Right cardiac atrium (tissue), 5 donors: Measurements from ENCODE around the gene GPC6. TPM values are rescaled to one million over a fixed set of nuclear protein-coding genes. Genes with fewer than 3 reads are reported as not detected.
"Not testable (repeated sequence)": the region's sequence is repeated elsewhere in the genome, so short reads cannot be mapped to it uniquely, and the experiment has no call there.

Experiments used
- ATAC-seq, 2 donors: fragments of 200-7000 bp; cut with Tn5 transposase; one replicate each; pipeline versions ENCODE4 v1.8.0 to v1.9.1; 2020; ENCODE audit warnings: moderate library complexity in 2 of 2, mild to moderate bottlenecking in 1 of 2
- DNase-seq, 3 donors: peaks; one replicate each; pipeline ENCODE4 v3.0.0-alpha.2; 2020
- H3K27ac ChIP-seq: one replicate; pipeline ENCODE4 v1.5.1; 2013; ENCODE audit warnings: mild to moderate bottlenecking, low read length, control low read depth, moderate library complexity
- H3K27me3 ChIP-seq: one replicate; pipeline ENCODE4 v1.6.1; 2013; ENCODE audit not compliant: control insufficient read depth, insufficient read depth
- H3K4me1 ChIP-seq: one replicate; pipeline ENCODE4 v1.6.1; 2013; ENCODE audit warnings: low read length; ENCODE audit not compliant: control insufficient read depth, insufficient read depth
- H3K4me3 ChIP-seq: one replicate; pipeline ENCODE4 v1.5.1; 2013; ENCODE audit warnings: low read length, control low read depth
- H3K9me3 ChIP-seq: one replicate; pipeline ENCODE4 v1.6.1; 2013; ENCODE audit warnings: low read length; ENCODE audit not compliant: control insufficient read depth
- WGBS: extraction: QIAGEN DNeasy Blood & Tissue Kit; methylation state at CpG from one replicate; pipeline ENCODE4 v1.1.7; 2013; 5-methylcytosine and 5-hydroxymethylcytosine counted together
- intact Hi-C, 4 donors: fragments of 100-400 bp; cut with DNase I; formaldehyde crosslinking; loops; one replicate each; pipeline versions ENCODE4 v1.11.0 to v1.14.0; 2022 to 2023
- polyA plus RNA-seq: library from polyadenylated mRNA; stranded (reverse); fragments of 200-250 nt; gene quantifications from one replicate; pipeline ENCODE4 v1.2.3, GENCODE V29; 2013
- total RNA-seq, 4 donors: library from RNA; stranded (reverse); fragmentation: NEBNext Ultra II Directional; extraction: Animal tissue kit (Norgen Biotek cat#: 25700); gene quantifications; one replicate each; pipeline ENCODE4 v1.2.1, GENCODE V29; 2021
- donor health status: healthy with polysubstance abuse.
- donor health status: DM: no; HTN: yes; CAD: no.
- donor health status: DM: no; HTN: no; CAD: no.
- donor health status: DM: no; HTN: yes; CAD: no; lungs with severe emphysema.
- donor health status: DM: yes; HTN: yes; CAD: no.

The GPC6 gene
- total and polyA plus RNA-seq, 5 donors = 1.5 to 11.0 (median 5.3) TPM

GRCh38 chr13:94298346-94298745, 1071.7 kb downstream of the GPC6 start:
- intact Hi-C loops = no loop called here

GRCh38 chr13:94300401-94300800, 1073.8 kb downstream of the GPC6 start:
- Histone ChIP-seq H3K4me1 (no peaks in the 10 kb centered on the region), H3K27me3 (no peaks in the 10 kb centered on the region), H3K27ac (no peak overlapping the region), H3K9me3 (no peaks in the 10 kb centered on the region), H3K4me3 (no peak overlapping the region)
- ATAC-seq (no peak), DNase-seq (no peak)
- intact Hi-C loops = no loop called here
- 59% methylated on average over 4 of the region's 4 CpGs for WGBS

More at GRCh38 chr13:94298346-94298745, 1071.7 kb downstream of the GPC6 start:
- no peak overlapping the region for H3K4me3 ChIP-seq
- no peaks in the 10 kb centered on the region for H3K27me3 ChIP-seq
- H3K9me3 ChIP-seq = no peaks in the 10 kb centered on the region
- H3K27ac ChIP-seq = no peak overlapping the region
- no peaks in the 10 kb centered on the region for H3K4me1 ChIP-seq
- ATAC-seq = no peak
- DNase-seq = no peak
- WGBS = 67% methylated on average over 4 of the region's 4 CpGs

- no peaks in the 10 kb centered on the region for H3K4me1 ChIP-seq
- intact Hi-C loops = no loop called here
- ATAC-seq = no peak
- H3K4me3 ChIP-seq = no peak overlapping the region
- H3K9me3 ChIP-seq = no peaks in the 10 kb centered on the region
- DNase-seq = no peak
- H3K27ac ChIP-seq = no peak overlapping the region
- 88% methylated on average over 1 of the region's 1 CpG for WGBS
- no peaks in the 10 kb centered on the region for H3K27me3 ChIP-seq
Measured at GRCh38 chr13:94301487-94301886, 1074.9 kb downstream of the GPC6 start.

GRCh38 chr13:94302847-94303565, 1076.4 kb downstream of the GPC6 start:
- H3K9me3 ChIP-seq, H3K4me3 ChIP-seq, DNase-seq, ATAC-seq, H3K27ac ChIP-seq, H3K4me1 ChIP-seq, H3K27me3 ChIP-seq, intact Hi-C loops: not testable (repeated sequence)
- WGBS = 97% methylated on average over 20 of the region's 20 CpGs

- H3K4me3 ChIP-seq = no peak overlapping the region
- no peak for ATAC-seq
- no peak for DNase-seq
- intact Hi-C loops = no loop called here
- no peak overlapping the region for H3K27ac ChIP-seq
- H3K9me3 ChIP-seq = no peaks in the 10 kb centered on the region
- H3K4me1 ChIP-seq = no peaks in the 10 kb centered on the region
- no peaks in the 10 kb centered on the region for H3K27me3 ChIP-seq
- WGBS = 62% methylated on average over 7 of the region's 7 CpGs
Measured at GRCh38 chr13:94303644-94304174, 1077.1 kb downstream of the GPC6 start.

- no peak for ATAC-seq
- Histone ChIP-seq H3K4me1 (no peaks in the 10 kb centered on the region), H3K27ac (no peak overlapping the region), H3K9me3 (no peaks in the 10 kb centered on the region), H3K27me3 (no peaks in the 10 kb centered on the region), H3K4me3 (no peak overlapping the region)
- WGBS = 54% methylated on average over 2 of the region's 2 CpGs
- intact Hi-C loops = no loop called here
- no peak for DNase-seq
Measured at GRCh38 chr13:94305033-94305432, 1078.4 kb downstream of the GPC6 start.

- H3K27ac ChIP-seq = no peak overlapping the region
- DNase-seq (no peak), ATAC-seq (peak; percentile 53 to 87)
- intact Hi-C loops = no loop called here
- 52% methylated on average over 1 of the region's 1 CpG for WGBS
- H3K9me3 ChIP-seq = no peaks in the 10 kb centered on the region
- H3K4me3 ChIP-seq = no peak overlapping the region
- H3K27me3 ChIP-seq = no peaks in the 10 kb centered on the region
- H3K4me1 ChIP-seq = no peaks in the 10 kb centered on the region
Measured at GRCh38 chr13:94305463-94305862, 1078.9 kb downstream of the GPC6 start.

- intact Hi-C loops = no loop called here
- H3K9me3 ChIP-seq = no peaks in the 10 kb centered on the region
- no peaks in the 10 kb centered on the region for H3K4me1 ChIP-seq
- DNase-seq (no peak), ATAC-seq (no peak)
- no peaks in the 10 kb centered on the region for H3K27me3 ChIP-seq
- no peak overlapping the region for H3K4me3 ChIP-seq
- 75% methylated on average over 4 of the region's 4 CpGs for WGBS
- H3K27ac ChIP-seq = no peak overlapping the region
Measured at GRCh38 chr13:94305934-94306333, 1079.3 kb downstream of the GPC6 start.

GRCh38 chr13:94308832-94309231, 1082.2 kb downstream of the GPC6 start:
- DNase-seq = no peak
- Histone ChIP-seq H3K4me1 (no peaks in the 10 kb centered on the region), H3K27ac (no peak overlapping the region), H3K9me3 (no peaks in the 10 kb centered on the region), H3K4me3 (no peak overlapping the region), H3K27me3 (no peaks in the 10 kb centered on the region)
- 83% methylated on average over 4 of the region's 4 CpGs for WGBS
- intact Hi-C loops = no loop called here
- no peak for ATAC-seq

GRCh38 chr13:94309576-94309975, 1083.0 kb downstream of the GPC6 start:
- Histone ChIP-seq H3K27ac (no peak overlapping the region), H3K27me3 (no peaks in the 10 kb centered on the region)
- no peak for ATAC-seq

GRCh38 chr13:94309997-94310855, 1083.6 kb downstream of the GPC6 start:
- DNase-seq (no peak), ATAC-seq (peak; percentile 65 to 72)
- Histone ChIP-seq H3K4me1 (no peaks in the 10 kb centered on the region), H3K4me3 (no peak overlapping the region), H3K27ac (no peak overlapping the region), H3K9me3 (no peaks in the 10 kb centered on the region), H3K27me3 (no peaks in the 10 kb centered on the region)
- intact Hi-C loops = no loop called here
- WGBS = 50% methylated on average over 8 of the region's 8 CpGs

More at GRCh38 chr13:94309576-94309975, 1083.0 kb downstream of the GPC6 start:
- WGBS = 94% methylated on average over 3 of the region's 3 CpGs
- Histone ChIP-seq H3K9me3 (no peaks in the 10 kb centered on the region), H3K4me1 (no peaks in the 10 kb centered on the region), H3K4me3 (no peak overlapping the region)
- no peak for DNase-seq
- intact Hi-C loops = no loop called here
